Measurements from ENCODE around the gene LIN37.

LIN37 gene

DNA sequence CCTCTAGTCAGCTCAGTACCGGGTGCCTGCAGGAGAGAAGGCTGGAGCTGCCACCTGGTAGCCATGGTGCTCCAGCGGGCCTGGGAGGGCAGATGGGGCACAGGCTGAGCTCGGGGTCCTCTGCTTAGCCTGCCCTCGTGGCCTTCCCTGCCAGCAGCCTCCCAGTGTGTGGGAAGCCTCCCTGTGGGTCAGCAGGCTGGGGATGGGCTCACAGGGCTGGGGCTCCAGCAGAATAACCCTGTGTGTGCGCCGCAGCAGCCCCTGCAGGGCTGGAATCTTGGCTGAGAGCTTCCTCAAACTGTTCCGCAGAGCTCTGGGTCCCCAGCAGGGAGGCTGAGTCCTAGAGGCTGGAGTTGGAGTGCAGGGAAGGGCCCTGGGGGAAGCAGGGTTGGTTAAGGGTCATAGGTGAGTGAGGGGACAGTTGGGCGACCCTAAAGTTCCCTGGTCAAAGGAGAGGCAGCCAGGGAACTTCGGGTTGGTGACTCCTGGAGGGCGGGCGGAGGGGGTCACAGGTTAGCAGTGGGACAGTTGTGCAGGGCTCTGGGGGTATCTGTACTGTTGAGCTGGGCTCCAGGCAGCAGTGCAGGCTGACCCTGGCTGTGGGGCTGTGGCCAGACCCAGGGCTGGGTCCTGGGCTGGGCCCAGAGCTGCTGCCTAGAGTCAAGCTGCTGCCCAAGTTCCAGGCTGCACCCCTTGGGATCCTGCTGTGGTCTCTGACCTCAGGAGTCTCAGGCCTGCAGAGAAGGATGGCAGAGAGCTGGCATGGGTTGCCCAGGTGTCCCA is 41.0 kb downstream of the LIN37 start:
- H3K4me2 ChIP-seq (ENCODE audit: low read length) = no peak overlapping the region
- H3K9me3 ChIP-seq (ENCODE audit: insufficient read depth, low read length) = no peaks in the 10 kb centered on the region
- no peaks in the 10 kb centered on the region for H4K20me1 ChIP-seq (ENCODE audit: insufficient read depth, low read length)
- TF ChIP-seq, protein P1, sequence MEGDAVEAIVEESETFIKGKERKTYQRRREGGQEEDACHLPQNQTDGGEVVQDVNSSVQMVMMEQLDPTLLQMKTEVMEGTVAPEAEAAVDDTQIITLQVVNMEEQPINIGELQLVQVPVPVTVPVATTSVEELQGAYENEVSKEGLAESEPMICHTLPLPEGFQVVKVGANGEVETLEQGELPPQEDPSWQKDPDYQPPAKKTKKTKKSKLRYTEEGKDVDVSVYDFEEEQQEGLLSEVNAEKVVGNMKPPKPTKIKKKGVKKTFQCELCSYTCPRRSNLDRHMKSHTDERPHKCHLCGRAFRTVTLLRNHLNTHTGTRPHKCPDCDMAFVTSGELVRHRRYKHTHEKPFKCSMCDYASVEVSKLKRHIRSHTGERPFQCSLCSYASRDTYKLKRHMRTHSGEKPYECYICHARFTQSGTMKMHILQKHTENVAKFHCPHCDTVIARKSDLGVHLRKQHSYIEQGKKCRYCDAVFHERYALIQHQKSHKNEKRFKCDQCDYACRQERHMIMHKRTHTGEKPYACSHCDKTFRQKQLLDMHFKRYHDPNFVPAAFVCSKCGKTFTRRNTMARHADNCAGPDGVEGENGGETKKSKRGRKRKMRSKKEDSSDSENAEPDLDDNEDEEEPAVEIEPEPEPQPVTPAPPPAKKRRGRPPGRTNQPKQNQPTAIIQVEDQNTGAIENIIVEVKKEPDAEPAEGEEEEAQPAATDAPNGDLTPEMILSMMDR (IDR thresholded peaks at IDR 0.05; ENCODE audit: low read depth, low read length) = no peak
- no peak for TF ChIP-seq EZH2phosphoT487 (IDR thresholded peaks at IDR 0.05; ENCODE audit: low read depth)
- no peak overlapping the region for H3K9ac ChIP-seq (ENCODE audit: low read length)
- H3K4me3 ChIP-seq (ENCODE audit: low read length) = no peak overlapping the region
- no peaks in the 10 kb centered on the region for H3K79me2 ChIP-seq (ENCODE audit: low read length)
- H2AFZ ChIP-seq (ENCODE audit: low read depth, low read length) = no peak overlapping the region
- H3K27me3 ChIP-seq (ENCODE audit: low read depth, low read length) = no peaks in the 10 kb centered on the region; the same call in 1 of the 2 replicates
- no peak overlapping the region for H3K27ac ChIP-seq (ENCODE audit: low read length)
- H3K4me1 ChIP-seq (ENCODE audit: low read length) = no peaks in the 10 kb centered on the region; the same call in 1 of the 2 replicates
- no peaks in the 10 kb centered on the region for H3K36me3 ChIP-seq (replicated peaks; ENCODE audit: low read depth, low read length)

DNA sequence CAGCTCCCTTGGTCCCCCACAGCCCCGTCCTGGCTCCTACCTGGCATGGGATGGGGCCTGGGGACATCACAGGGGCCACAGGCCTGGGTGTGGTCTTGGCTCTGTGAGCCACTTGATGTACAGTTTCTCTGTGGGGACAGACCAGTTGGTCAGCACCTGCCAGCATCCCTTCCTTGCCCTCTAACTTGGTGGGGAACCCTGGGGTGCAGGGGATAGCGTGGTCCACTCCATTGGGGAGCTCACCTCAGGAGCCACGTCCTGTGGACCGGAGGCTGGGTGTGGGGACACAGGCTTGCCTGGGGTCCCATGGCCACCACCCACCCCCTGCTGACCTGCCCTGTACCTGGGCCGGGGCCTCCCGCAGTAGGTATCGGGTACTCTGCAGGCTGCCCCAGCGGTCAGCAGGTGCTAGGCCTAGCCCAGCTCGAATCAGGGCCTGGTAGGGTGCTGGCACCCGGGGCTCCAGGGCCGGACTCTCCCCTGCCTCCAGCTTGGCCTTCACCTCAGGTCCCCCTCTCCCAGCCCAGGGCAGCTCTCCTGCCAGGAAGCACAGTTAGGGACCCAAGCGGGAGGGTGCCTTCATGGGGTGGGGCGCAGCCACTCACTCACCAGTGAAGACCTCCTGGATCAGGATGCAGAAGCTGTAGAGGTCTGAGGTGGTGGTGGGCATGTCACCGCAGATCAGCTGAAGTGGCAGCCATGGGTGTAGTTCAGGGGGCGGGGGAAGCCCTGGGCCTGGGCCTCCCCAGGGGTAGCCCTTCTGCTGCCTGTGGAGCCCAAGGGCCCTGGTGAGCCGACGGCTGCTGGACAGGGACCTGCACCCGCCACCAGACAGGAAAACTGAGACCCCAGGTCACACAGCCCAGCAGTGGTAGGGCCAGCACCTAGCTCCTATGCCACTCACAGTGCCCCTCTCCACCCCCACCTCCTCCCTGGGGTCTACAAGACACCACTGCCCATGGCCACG is 41.9 kb downstream of the LIN37 start:
- Histone ChIP-seq H4K20me1 (ENCODE audit: insufficient read depth, low read length) (no peaks in the 10 kb centered on the region), H3K4me2 (ENCODE audit: low read length) (no peak overlapping the region), H3K4me3 (ENCODE audit: low read length) (no peak overlapping the region), H3K4me1 (ENCODE audit: low read length) (no peaks in the 10 kb centered on the region; the same call in 1 of the 2 replicates), H3K79me2 (ENCODE audit: low read length) (no peaks in the 10 kb centered on the region), H3K9me3 (ENCODE audit: insufficient read depth, low read length) (no peaks in the 10 kb centered on the region), H3K36me3 (replicated peaks; ENCODE audit: low read depth, low read length) (no peaks in the 10 kb centered on the region), H3K27ac (ENCODE audit: low read length) (no peak overlapping the region), H3K27me3 (ENCODE audit: low read depth, low read length) (no peaks in the 10 kb centered on the region; the same call in 1 of the 2 replicates), H2AFZ (ENCODE audit: low read depth, low read length) (no peak overlapping the region), H3K9ac (ENCODE audit: low read length) (no peak overlapping the region)
- TF ChIP-seq, protein P1 (IDR thresholded peaks at IDR 0.05; ENCODE audit: low read depth, low read length) = no peak
- TF ChIP-seq EZH2phosphoT487 (IDR thresholded peaks at IDR 0.05; ENCODE audit: low read depth) = no peak

DNA sequence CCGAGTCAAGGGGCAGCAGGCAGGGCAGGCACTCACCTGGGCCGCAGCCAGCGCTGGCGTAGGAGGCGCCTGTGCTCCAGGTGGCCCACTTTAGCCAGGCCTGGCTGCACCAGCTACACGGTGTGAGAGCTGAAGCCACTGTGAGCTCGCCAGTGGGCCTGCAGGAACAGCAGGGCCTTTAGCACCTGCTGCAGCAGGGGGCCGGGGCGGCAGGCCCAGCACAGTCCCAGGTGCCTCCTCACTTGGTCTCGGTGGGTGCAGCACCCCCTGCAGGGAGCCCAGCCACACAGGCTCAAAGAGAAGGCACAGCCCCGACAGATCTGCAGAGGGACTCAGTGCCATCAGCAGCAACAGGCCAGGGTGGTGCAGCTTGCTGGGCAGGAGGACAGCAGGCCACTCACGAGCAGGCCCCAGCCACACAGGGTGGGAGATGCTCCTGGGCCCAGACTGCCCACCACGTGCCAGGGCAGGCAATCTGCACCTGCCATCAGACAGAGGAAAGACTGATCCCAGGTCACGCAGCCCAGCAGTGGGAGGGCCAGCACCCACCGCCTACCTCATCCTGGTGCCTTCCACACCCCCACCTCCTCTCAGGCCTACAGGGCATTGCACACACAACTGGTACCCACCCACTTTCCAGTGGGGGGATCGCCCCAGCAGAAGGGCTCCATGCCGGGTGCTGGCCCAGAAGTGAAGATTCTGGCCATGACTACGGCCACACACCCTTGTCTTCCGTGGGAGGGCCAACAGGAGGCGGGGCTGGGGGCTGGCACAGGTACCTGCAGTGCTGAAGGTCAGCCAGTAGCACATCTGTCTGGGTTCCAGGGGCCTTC is 42.8 kb downstream of the LIN37 start:
- H4K20me1 ChIP-seq (ENCODE audit: insufficient read depth, low read length) = no peaks in the 10 kb centered on the region
- no peaks in the 10 kb centered on the region for H3K36me3 ChIP-seq (replicated peaks; ENCODE audit: low read depth, low read length)
- no peaks in the 10 kb centered on the region; the same call in 1 of the 2 replicates for H3K27me3 ChIP-seq (ENCODE audit: low read depth, low read length)
- H3K79me2 ChIP-seq (ENCODE audit: low read length) = no peaks in the 10 kb centered on the region
- H2AFZ ChIP-seq (ENCODE audit: low read depth, low read length) = no peak overlapping the region
- no peaks in the 10 kb centered on the region for H3K9me3 ChIP-seq (ENCODE audit: insufficient read depth, low read length)
- no peak overlapping the region for H3K4me3 ChIP-seq (ENCODE audit: low read length)
- H3K9ac ChIP-seq (ENCODE audit: low read length) = no peak overlapping the region
- TF ChIP-seq, protein P1 (IDR thresholded peaks at IDR 0.05; ENCODE audit: low read depth, low read length) = peak; percentile 44
- no peak for TF ChIP-seq EZH2phosphoT487 (IDR thresholded peaks at IDR 0.05; ENCODE audit: low read depth)
- no peak overlapping the region for H3K27ac ChIP-seq (ENCODE audit: low read length)
- H3K4me2 ChIP-seq (ENCODE audit: low read length) = no peak overlapping the region
- no peaks in the 10 kb centered on the region; the same call in 1 of the 2 replicates for H3K4me1 ChIP-seq (ENCODE audit: low read length)
